Neural cell (in vitro differentiated cells): ENCODE data around the gene KIF6. TPM values are rescaled to one million over a fixed set of nuclear protein-coding genes. Genes with fewer than 3 reads are reported as not detected.

ENCODE experiments used
- H2AFZ ChIP-seq: fragments of 200-600, 300-800 bp; sonication (generic), shearing (Covaris generic); 2 replicates; pipeline ENCODE4 v1.6.0; 2014; ENCODE audit warnings: low read depth, mild to moderate bottlenecking, antibody characterized with exemption, low read length, moderate library complexity
- H3F3A ChIP-seq: fragments of 200-600 bp; shearing (Covaris generic); 2 replicates; pipeline ENCODE4 v1.6.1; 2016; ENCODE audit warnings: mild to moderate bottlenecking, moderate library complexity, mixed read lengths, antibody characterized with exemption, low read length; ENCODE audit not compliant: insufficient read depth, poor library complexity, severe bottlenecking
- H3K27ac ChIP-seq: fragments of 200-600, 300-800 bp; sonication (generic), shearing (Covaris generic); 2 replicates; pipeline ENCODE4 v1.5.1; 2014; ENCODE audit warnings: mild to moderate bottlenecking, low read length, moderate library complexity
- H3K27me3 ChIP-seq: fragments of 300-800, 200-600 bp; sonication (generic), shearing (Covaris generic); 2 replicates; pipeline ENCODE4 v1.6.0; 2014; ENCODE audit warnings: mild to moderate bottlenecking, low read depth, low read length, moderate library complexity; ENCODE audit not compliant: insufficient read depth
- H3K36me3 ChIP-seq: fragments of 300-800, 200-600 bp; sonication (generic), shearing (Covaris generic); 2 replicates; pipeline ENCODE4 v1.5.1; 2014; ENCODE audit warnings: mild to moderate bottlenecking, antibody characterized with exemption, low read length, moderate library complexity; ENCODE audit not compliant: insufficient read depth
- H3K4me2 ChIP-seq: fragments of 300-800, 200-600 bp; sonication (generic), shearing (Covaris generic); 2 replicates; pipeline ENCODE4 v1.6.0; 2014; ENCODE audit warnings: mild to moderate bottlenecking, low read length
- H3K4me3 ChIP-seq: fragments of 300-800, 200-600 bp; sonication (generic), shearing (Covaris generic); 2 replicates; pipeline ENCODE4 v1.5.1; 2014; ENCODE audit warnings: mild to moderate bottlenecking, low read length, moderate library complexity
- H3K79me2 ChIP-seq: fragments of 200-600 bp; shearing (Covaris generic); replicated peaks from 2 replicates; pipeline ENCODE4 v1.6.0; 2014; ENCODE audit warnings: mild to moderate bottlenecking, low read length, moderate library complexity; ENCODE audit not compliant: insufficient read depth
- H3K9ac ChIP-seq: fragments of 300-800, 200-600 bp; sonication (generic), shearing (Covaris generic); 2 replicates; pipeline ENCODE4 v1.6.1; 2016; ENCODE audit warnings: mild to moderate bottlenecking, low read length, mixed read lengths
- H3K9me2 ChIP-seq: fragments of 200-600 bp; shearing (Covaris generic); 2 replicates; pipeline ENCODE4 v1.6.1; 2016; ENCODE audit warnings: mild to moderate bottlenecking, low read length, mixed read lengths; ENCODE audit not compliant: insufficient read depth
- H3K9me3 ChIP-seq: fragments of 200-600, 300-800 bp; sonication (generic), shearing (Covaris generic); 2 replicates; pipeline ENCODE4 v1.6.1; 2016; ENCODE audit warnings: mild to moderate bottlenecking, mixed run types, low read length, moderate library complexity, mixed read lengths
- H4K20me1 ChIP-seq: fragments of 200-600 bp; shearing (Covaris generic); 2 replicates; pipeline ENCODE4 v1.6.1; 2016; ENCODE audit warnings: mild to moderate bottlenecking, mixed run types; ENCODE audit not compliant: insufficient read depth
- CTCF ChIP-seq: fragments of 450-650 bp; IDR thresholded peaks from 2 replicates; pipeline ENCODE4 v1.5.1; 2014; ENCODE audit warnings: antibody characterized with exemption, mild to moderate bottlenecking, moderate library complexity; ENCODE audit not compliant: poor library complexity, severe bottlenecking
- EP300 ChIP-seq: fragments of 450-650 bp; conservative IDR thresholded peaks from 2 replicates; pipeline ENCODE4 v1.6.1; 2014; ENCODE audit warnings: antibody characterized with exemption, mild to moderate bottlenecking, moderate library complexity; ENCODE audit not compliant: poor library complexity, severe bottlenecking
- EZH2 ChIP-seq: fragments of 200-600, 300-800 bp; shearing (Covaris generic), sonication (generic); IDR thresholded peaks from 2 replicates; pipeline ENCODE4 v1.6.1; 2014; ENCODE audit warnings: antibody characterized with exemption, low read length, borderline replicate concordance, mild to moderate bottlenecking; ENCODE audit not compliant: insufficient read depth, poor library complexity, severe bottlenecking
- MXI1 ChIP-seq: fragments of 450-650 bp; conservative IDR thresholded peaks from 2 replicates; pipeline ENCODE4 v1.6.1; 2014; ENCODE audit warnings: antibody characterized with exemption, mild to moderate bottlenecking; ENCODE audit not compliant: poor library complexity, severe bottlenecking
- POLR2AphosphoS5 ChIP-seq: IDR thresholded peaks from 2 replicates; pipeline ENCODE4 v1.6.1; 2012
- RAD21 ChIP-seq: fragments of 450-650 bp; conservative IDR thresholded peaks from 2 replicates; pipeline ENCODE4 v1.6.1; 2014; ENCODE audit warnings: antibody characterized with exemption, mild to moderate bottlenecking, moderate library complexity
- SMC3 ChIP-seq: fragments of 450-650 bp; conservative IDR thresholded peaks from 2 replicates; pipeline ENCODE4 v1.6.1; 2014; ENCODE audit warnings: antibody characterized with exemption, mild to moderate bottlenecking, moderate library complexity; ENCODE audit not compliant: poor library complexity
- TAF1 ChIP-seq: IDR thresholded peaks from 2 replicates; pipeline ENCODE4 v1.6.1; 2012; ENCODE audit warnings: low read depth
- polyA plus RNA-seq: library from polyadenylated mRNA; depleted of rRNA; stranded (reverse); fragments of >200 nt; gene quantifications from 2 replicates; pipeline ENCODE4 v1.2.3, GENCODE V29; 2014
- TF ChIP-seq, protein P1 (sequence below): IDR thresholded peaks from 2 replicates; pipeline ENCODE4 v1.6.1; 2012; ENCODE audit warnings: borderline replicate concordance

The KIF6 gene
- polyA plus RNA-seq, 1 donor from 2014 or later, result 2.1 TPM

GRCh38 chr6:39494998-39495397 is 230.2 kb downstream of the KIF6 start:
- H3K9me3 ChIP-seq, result no peaks in the 10 kb centered on the region
- H3K4me3 ChIP-seq, result no peak overlapping the region
- TF ChIP-seq EZH2, result no peak
- no peak for TF ChIP-seq POLR2AphosphoS5
- TF ChIP-seq, protein P1, sequence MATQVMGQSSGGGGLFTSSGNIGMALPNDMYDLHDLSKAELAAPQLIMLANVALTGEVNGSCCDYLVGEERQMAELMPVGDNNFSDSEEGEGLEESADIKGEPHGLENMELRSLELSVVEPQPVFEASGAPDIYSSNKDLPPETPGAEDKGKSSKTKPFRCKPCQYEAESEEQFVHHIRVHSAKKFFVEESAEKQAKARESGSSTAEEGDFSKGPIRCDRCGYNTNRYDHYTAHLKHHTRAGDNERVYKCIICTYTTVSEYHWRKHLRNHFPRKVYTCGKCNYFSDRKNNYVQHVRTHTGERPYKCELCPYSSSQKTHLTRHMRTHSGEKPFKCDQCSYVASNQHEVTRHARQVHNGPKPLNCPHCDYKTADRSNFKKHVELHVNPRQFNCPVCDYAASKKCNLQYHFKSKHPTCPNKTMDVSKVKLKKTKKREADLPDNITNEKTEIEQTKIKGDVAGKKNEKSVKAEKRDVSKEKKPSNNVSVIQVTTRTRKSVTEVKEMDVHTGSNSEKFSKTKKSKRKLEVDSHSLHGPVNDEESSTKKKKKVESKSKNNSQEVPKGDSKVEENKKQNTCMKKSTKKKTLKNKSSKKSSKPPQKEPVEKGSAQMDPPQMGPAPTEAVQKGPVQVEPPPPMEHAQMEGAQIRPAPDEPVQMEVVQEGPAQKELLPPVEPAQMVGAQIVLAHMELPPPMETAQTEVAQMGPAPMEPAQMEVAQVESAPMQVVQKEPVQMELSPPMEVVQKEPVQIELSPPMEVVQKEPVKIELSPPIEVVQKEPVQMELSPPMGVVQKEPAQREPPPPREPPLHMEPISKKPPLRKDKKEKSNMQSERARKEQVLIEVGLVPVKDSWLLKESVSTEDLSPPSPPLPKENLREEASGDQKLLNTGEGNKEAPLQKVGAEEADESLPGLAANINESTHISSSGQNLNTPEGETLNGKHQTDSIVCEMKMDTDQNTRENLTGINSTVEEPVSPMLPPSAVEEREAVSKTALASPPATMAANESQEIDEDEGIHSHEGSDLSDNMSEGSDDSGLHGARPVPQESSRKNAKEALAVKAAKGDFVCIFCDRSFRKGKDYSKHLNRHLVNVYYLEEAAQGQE, result no peak
- TF ChIP-seq TAF1, result no peak
- TF ChIP-seq EP300, result no peak
- no peak for TF ChIP-seq RAD21
- TF ChIP-seq SMC3, result no peak
- no peak for TF ChIP-seq MXI1
- no peak for TF ChIP-seq CTCF
- no peaks in the 10 kb centered on the region for H4K20me1 ChIP-seq
- no peak overlapping the region for H3K4me2 ChIP-seq
- no peaks in the 10 kb centered on the region for H3K36me3 ChIP-seq
- H3K79me2 ChIP-seq, result no peaks in the 10 kb centered on the region
- H3K27ac ChIP-seq, result no peak overlapping the region
- H3F3A ChIP-seq, result no peaks in the 10 kb centered on the region
- no peaks in the 10 kb centered on the region for H3K9me2 ChIP-seq
- H2AFZ ChIP-seq, result no peak overlapping the region
- no peak overlapping the region for H3K9ac ChIP-seq
- no peaks in the 10 kb centered on the region for H3K27me3 ChIP-seq

DNA sequence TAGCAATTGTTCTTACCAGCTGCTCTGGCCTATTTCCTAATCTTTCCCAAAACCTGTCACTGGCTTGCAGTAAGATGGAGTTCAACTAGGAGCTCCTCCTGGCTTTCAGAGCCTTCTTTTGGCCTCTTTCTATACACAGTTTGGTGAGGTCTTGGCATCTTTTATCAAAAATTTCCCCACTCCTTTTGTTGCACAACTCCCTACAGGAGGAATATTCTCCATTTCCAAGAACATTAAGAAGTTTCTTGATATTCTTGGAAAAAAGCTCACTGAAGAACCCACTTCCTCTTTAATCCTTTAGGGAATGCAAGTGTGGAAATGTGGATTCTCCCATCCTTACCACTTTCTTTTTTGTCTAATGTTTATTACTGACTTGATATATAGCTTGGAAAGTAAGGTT is 231.4 kb downstream of the KIF6 start:
- H3K9ac ChIP-seq, result no peak overlapping the region
- H4K20me1 ChIP-seq, result no peaks in the 10 kb centered on the region
- no peak overlapping the region for H3K27ac ChIP-seq
- H3K4me3 ChIP-seq, result no peak overlapping the region
- TF ChIP-seq CTCF (no peak), MXI1 (no peak), RAD21 (no peak), SMC3 (no peak)
- no peak overlapping the region for H2AFZ ChIP-seq
- no peaks in the 10 kb centered on the region for H3K79me2 ChIP-seq
- H3K36me3 ChIP-seq, result no peaks in the 10 kb centered on the region
- H3F3A ChIP-seq, result no peaks in the 10 kb centered on the region
- H3K9me2 ChIP-seq, result no peaks in the 10 kb centered on the region
- no peaks in the 10 kb centered on the region for H3K27me3 ChIP-seq
- no peaks in the 10 kb centered on the region for H3K9me3 ChIP-seq
- H3K4me2 ChIP-seq, result no peak overlapping the region
